Activated CD4-positive, alpha-beta T cell treated with anti-CD3 and anti-CD28 coated beads for 24 hours (primary cell): ENCODE measurements around the gene HINFP.
"Not testable (repeated sequence)": the region's sequence is repeated elsewhere in the genome, so short reads cannot be mapped to it uniquely, and the experiment has no call there.

Source experiments
- DNase-seq, 2 donors: peaks; one replicate each; pipeline ENCODE4 v3.0.0-alpha.2; 2020; ENCODE audit warnings: low read depth in 2 of 2

The HINFP gene

GRCh38 chr11:119155733-119156492, 34.5 kb downstream of the HINFP start:
- DNase-seq: no peak

GRCh38 chr11:119156496-119156895, 35.1 kb downstream of the HINFP start:
- DNase-seq: no peak

GRCh38 chr11:119157063-119157462, 35.7 kb downstream of the HINFP start:
- no peak for DNase-seq

DNA sequence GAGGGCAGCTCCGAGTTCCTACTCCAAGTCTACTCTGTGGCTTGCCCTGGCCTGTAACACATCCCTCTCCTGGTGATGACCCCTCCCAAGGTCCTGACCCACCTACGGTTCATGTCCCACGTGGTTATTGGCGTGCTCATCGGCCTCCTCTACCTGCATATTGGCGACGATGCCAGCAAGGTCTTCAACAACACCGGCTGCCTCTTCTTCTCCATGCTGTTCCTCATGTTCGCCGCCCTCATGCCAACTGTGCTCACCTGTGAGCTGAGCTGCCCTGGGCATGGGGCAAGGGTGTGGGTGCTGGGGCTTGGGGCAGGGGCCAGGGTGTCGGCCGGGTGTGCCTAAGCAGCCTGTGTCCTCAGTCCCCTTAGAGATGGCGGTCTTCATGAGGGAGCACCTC, 37.1 kb downstream of the HINFP start:
- DNase-seq: no peak

DNA sequence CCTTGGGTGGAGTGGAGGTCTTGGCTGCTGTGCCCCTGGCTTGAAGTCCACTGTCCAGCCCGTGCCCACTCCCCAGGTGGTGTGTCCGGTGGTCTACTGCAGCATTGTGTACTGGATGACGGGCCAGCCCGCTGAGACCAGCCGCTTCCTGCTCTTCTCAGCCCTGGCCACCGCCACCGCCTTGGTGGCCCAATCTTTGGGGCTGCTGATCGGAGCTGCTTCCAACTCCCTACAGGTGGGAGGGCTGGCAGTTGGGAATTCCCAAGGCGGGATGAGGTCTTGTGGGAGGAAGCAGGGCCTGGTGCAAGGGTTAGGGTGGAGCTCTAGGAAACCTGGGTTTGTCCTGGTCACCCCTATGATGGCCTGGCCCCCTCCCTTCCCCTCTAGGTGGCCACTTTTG, 38.8 kb downstream of the HINFP start:
- DNase-seq: no peak

DNA sequence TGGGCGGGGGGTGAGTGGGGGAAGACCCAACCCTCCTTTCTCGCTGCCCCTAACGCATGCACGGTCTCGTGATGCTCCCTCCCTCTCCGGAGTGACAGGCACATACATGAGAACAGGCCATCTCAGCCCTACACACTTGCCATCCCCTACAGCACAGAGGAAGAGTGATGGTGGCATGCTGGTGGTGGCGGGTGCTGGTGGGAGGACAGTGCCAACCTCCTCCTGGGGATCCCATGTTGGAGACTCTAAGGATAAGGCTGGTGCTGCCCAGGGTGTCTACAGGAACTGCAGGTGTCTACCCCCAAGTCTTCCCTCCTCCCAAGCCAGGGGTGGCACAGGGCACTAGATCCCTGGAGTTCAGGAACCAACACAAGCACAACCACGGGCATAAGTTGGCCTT, 40.5 kb downstream of the HINFP start:
- no peak for DNase-seq

- no peak for DNase-seq
Observed at GRCh38 chr11:119166368-119167076, 45.1 kb downstream of the HINFP start.

DNA sequence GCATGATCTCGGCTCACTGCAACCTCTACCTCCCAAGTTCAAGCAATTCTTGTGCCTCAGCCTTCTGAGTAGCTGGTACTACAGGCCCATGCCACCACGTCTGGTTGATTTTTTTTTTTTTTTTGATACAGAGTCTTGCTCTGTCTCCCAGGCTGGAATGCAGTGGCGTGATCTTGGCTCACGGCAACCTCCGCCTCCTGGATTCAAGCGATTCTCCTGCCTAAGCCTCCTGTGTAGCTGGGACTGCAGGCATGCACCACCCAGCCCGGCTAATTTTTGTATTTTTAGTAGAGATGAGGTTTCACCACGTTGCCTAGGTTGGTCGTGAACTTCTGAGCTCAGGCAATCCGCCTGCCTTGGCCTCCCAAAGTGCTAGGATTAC, 45.7 kb downstream of the HINFP start:
- not testable (repeated sequence) for DNase-seq

DNA sequence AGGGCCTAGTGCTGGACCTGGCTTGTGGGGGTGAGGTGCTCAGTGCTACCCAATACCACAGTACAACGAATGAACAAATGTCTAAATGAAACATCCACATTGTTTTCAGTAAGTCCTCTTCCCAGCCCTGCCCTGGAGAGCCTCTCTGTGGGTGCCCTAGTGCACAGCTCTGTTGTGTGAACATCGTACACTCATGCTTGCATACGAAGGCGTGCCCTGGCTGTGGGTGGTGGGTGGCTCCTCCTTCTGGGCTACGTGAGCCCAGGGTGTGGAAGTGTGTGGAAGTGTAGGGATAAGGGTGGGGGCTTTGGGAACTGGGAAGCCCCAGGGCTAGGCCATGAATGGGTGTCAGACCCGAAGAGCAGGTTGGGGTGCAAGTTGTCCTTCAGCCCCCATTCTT, 46.6 kb downstream of the HINFP start:
- DNase-seq: no peak

GRCh38 chr11:119168471-119169281, 47.3 kb downstream of the HINFP start, which contains the start of gene NLRX1:
NLRX1 (plus strand) TSS chr11:119168725; CDS start chr11:119171404, 2,679 bp downstream.
- peak; percentile 71 to 78 for DNase-seq

GRCh38 chr11:119169282-119169719, 47.9 kb downstream of the HINFP start:
- DNase-seq: peak in 1 of 2 donors; percentile 16

GRCh38 chr11:119172513-119172912, 51.1 kb downstream of the HINFP start:
- DNase-seq: no peak

DNA sequence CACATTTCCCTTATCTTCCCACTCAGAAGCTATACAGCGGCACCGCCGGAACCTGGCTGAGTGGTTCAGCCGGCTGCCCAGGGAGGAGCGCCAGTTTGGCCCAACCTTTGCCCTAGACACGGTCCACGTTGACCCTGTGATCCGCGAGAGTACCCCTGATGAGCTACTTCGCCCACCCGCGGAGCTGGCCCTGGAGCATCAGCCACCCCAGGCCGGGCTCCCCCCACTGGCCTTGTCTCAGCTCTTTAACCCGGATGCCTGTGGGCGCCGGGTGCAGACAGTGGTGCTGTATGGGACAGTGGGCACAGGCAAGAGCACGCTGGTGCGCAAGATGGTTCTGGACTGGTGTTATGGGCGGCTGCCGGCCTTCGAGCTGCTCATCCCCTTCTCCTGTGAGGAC, 52.1 kb downstream of the HINFP start:
- DNase-seq: no peak

DNA sequence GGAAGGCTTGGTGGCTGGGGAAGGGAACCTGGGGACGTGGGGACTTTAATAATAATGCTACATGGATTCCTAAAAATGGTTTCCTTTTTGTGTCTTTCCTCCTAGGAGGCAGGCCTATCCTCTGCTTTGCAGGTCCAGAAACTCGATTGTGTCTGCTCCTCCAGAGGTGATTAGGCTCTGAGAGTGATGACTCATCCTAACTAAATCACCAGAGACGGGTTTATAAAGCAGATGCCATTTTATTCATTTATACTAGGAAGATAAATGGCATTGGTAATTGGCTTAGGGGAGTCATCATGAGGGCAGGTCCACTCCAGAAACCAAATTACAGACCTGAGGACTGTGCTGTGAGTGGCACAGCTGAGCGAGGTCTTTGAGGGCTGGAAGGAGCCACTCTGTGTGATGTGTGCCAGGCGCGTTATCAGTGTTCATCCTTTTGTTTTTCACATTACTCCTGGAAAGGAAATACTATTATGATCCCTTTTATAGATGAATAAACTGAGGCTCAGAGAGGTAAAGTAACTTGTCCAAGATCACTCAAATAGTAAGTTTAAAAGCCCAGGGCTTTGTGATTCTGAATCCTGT, 54.2 kb downstream of the HINFP start:
- no peak for DNase-seq

- DNase-seq: no peak
Observed at GRCh38 chr11:119178166-119178680, 56.8 kb downstream of the HINFP start.

GRCh38 chr11:119179342-119179741, 58.0 kb downstream of the HINFP start:
- DNase-seq: no peak

DNA sequence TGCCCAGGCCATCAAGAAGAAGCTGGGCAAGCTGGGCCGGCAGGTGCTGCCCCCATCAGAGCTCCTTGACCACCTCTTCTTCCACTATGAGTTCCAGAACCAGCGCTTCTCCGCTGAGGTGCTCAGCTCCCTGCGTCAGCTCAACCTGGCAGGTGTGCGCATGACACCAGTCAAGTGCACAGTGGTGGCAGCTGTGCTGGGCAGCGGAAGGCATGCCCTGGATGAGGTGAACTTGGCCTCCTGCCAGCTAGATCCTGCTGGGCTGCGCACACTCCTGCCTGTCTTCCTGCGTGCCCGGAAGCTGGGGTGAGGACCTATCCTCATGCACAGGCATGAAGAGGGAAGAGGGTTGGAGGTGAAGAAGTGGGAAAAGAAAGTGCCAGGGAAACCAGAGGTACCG, 58.6 kb downstream of the HINFP start:
- no peak for DNase-seq

- no peak for DNase-seq
Observed at GRCh38 chr11:119180729-119181676, 59.6 kb downstream of the HINFP start.

- no peak for DNase-seq
Observed at GRCh38 chr11:119181677-119182412, 60.5 kb downstream of the HINFP start.

- DNase-seq: not testable (repeated sequence)
Observed at GRCh38 chr11:119184399-119184798, 63.0 kb downstream of the HINFP start.
